ENCODE results near the gene SPEN.

Gene SPEN

DNA sequence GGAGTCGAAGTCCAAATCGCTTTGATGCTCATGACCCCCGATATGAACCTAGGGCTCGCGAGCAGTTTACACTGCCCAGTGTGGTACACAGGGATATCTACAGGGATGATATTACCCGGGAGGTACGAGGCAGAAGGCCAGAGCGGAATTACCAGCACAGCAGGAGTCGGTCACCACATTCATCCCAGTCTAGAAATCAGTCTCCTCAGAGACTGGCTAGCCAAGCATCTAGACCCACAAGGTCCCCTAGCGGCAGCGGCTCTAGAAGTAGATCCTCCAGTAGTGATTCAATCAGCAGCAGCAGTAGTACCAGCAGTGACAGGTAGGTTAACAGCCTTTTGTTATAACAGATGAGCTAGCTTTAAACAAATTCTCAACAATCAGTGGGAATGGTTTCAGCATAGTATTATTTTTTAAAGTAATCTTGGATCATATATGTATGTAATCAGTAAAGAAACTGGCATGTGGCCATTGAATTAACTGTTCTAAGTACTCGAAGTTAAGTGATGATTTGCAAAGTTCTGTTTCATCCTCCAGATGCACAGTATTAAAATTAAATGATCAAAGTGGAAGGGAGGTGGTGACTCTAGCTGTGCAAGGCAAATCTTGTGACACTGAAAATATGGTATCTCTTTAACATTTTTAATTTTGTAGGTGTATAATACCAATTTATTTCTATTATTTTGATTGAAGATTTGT is 29.0 kb downstream of the SPEN start (continued):
- TF ChIP-seq ZSCAN30 (tag by site-specific recombination; IDR thresholded peaks at IDR 0.05) (no peak; the same call in 1 of the 2 replicates), MYNN (tag by site-specific recombination; IDR thresholded peaks at IDR 0.05; ENCODE audit: borderline replicate concordance) (no peak), ZNF2 (tag by site-specific recombination; IDR thresholded peaks at IDR 0.05) (0 out of 2 replicates have a peak, but pooled peaks have one; percentile 22), ZBTB48 (tag by site-specific recombination; IDR thresholded peaks at IDR 0.05) (peak; percentile 79; the same call in 1 of the 2 replicates), MEIS1 (CRISPR knock-in tag; IDR thresholded peaks at IDR 0.05; ENCODE audit: borderline replicate concordance) (no peak), ZNF548 (tag by site-specific recombination; IDR thresholded peaks at IDR 0.05) (no peak), GLIS2 (tag by site-specific recombination; IDR thresholded peaks at IDR 0.05) (no peak), ZNF221 (tag by site-specific recombination; IDR thresholded peaks at IDR 0.05; ENCODE audit: borderline replicate concordance) (no peak), ZNF426 (tag by site-specific recombination; IDR thresholded peaks at IDR 0.05) (no peak), YY2 (tag by site-specific recombination; IDR thresholded peaks at IDR 0.05) (no peak), IKZF3 (tag by site-specific recombination; IDR thresholded peaks at IDR 0.05) (peak; percentile 78), ZNF24 (tag by site-specific recombination; IDR thresholded peaks at IDR 0.05) (peak; percentile 64; the same call in 1 of the 2 replicates), ZNF146 (tag by site-specific recombination; IDR thresholded peaks at IDR 0.05) (no peak), SETDB1 (IDR thresholded peaks at IDR 0.05; ENCODE audit: insufficient read length, low read length) (peak; percentile 47)
- TF ChIP-seq, protein P1, sequence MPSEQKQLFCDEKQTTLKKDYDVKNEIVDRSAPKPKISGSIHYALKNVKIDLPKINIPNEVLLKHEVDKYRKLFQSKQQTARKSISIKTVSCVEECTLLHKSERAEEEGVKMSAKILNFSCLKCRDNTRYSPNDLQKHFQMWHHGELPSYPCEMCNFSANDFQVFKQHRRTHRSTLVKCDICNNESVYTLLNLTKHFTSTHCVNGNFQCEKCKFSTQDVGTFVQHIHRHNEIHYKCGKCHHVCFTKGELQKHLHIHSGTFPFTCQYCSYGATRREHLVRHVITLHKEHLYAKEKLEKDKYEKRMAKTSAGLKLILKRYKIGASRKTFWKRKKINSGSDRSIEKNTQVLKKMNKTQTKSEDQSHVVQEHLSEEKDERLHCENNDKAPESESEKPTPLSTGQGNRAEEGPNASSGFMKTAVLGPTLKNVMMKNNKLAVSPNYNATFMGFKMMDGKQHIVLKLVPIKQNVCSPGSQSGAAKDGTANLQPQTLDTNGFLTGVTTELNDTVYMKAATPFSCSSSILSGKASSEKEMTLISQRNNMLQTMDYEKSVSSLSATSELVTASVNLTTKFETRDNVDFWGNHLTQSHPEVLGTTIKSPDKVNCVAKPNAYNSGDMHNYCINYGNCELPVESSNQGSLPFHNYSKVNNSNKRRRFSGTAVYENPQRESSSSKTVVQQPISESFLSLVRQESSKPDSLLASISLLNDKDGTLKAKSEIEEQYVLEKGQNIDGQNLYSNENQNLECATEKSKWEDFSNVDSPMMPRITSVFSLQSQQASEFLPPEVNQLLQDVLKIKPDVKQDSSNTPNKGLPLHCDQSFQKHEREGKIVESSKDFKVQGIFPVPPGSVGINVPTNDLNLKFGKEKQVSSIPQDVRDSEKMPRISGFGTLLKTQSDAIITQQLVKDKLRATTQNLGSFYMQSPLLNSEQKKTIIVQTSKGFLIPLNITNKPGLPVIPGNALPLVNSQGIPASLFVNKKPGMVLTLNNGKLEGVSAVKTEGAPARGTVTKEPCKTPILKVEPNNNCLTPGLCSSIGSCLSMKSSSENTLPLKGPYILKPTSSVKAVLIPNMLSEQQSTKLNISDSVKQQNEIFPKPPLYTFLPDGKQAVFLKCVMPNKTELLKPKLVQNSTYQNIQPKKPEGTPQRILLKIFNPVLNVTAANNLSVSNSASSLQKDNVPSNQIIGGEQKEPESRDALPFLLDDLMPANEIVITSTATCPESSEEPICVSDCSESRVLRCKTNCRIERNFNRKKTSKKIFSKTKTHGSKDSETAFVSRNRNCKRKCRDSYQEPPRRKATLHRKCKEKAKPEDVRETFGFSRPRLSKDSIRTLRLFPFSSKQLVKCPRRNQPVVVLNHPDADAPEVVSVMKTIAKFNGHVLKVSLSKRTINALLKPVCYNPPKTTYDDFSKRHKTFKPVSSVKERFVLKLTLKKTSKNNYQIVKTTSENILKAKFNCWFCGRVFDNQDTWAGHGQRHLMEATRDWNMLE (tag by site-specific recombination; conservative IDR thresholded peaks at IDR 0.05; ENCODE audit: low read depth): no peak
- TF ChIP-seq, protein P2, sequence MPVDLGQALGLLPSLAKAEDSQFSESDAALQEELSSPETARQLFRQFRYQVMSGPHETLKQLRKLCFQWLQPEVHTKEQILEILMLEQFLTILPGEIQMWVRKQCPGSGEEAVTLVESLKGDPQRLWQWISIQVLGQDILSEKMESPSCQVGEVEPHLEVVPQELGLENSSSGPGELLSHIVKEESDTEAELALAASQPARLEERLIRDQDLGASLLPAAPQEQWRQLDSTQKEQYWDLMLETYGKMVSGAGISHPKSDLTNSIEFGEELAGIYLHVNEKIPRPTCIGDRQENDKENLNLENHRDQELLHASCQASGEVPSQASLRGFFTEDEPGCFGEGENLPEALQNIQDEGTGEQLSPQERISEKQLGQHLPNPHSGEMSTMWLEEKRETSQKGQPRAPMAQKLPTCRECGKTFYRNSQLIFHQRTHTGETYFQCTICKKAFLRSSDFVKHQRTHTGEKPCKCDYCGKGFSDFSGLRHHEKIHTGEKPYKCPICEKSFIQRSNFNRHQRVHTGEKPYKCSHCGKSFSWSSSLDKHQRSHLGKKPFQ (tag by site-specific recombination; IDR thresholded peaks at IDR 0.05): peak; percentile 65; the same call in 1 of the 2 replicates
- TF ChIP-seq, protein P3, sequence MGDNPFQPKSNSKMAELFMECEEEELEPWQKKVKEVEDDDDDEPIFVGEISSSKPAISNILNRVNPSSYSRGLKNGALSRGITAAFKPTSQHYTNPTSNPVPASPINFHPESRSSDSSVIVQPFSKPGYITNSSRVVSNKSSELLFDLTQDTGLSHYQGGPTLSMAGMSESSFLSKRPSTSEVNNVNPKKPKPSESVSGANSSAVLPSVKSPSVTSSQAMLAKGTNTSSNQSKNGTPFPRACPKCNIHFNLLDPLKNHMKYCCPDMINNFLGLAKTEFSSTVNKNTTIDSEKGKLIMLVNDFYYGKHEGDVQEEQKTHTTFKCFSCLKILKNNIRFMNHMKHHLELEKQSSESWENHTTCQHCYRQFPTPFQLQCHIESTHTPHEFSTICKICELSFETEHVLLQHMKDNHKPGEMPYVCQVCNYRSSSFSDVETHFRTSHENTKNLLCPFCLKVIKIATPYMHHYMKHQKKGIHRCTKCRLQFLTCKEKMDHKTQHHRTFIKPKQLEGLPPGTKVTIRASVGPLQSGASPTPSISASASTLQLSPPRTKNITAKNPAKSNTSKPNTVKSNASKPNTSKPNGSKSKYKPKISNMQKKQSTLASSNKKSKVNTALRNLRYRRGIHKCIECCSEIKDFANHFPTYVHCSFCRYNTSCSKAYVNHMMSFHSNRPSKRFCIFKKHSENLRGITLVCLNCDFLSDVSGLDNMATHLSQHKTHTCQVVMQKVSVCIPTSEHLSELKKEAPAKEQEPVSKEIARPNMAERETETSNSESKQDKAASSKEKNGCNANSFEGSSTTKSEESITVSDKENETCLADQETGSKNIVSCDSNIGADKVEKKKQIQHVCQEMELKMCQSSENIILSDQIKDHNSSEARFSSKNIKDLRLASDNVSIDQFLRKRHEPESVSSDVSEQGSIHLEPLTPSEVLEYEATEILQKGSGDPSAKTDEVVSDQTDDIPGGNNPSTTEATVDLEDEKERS (tag by site-specific recombination; IDR thresholded peaks at IDR 0.05): no peak
- TF ChIP-seq, protein P4, sequence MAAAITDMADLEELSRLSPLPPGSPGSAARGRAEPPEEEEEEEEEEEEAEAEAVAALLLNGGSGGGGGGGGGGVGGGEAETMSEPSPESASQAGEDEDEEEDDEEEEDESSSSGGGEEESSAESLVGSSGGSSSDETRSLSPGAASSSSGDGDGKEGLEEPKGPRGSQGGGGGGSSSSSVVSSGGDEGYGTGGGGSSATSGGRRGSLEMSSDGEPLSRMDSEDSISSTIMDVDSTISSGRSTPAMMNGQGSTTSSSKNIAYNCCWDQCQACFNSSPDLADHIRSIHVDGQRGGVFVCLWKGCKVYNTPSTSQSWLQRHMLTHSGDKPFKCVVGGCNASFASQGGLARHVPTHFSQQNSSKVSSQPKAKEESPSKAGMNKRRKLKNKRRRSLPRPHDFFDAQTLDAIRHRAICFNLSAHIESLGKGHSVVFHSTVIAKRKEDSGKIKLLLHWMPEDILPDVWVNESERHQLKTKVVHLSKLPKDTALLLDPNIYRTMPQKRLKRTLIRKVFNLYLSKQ (tag by site-specific recombination; IDR thresholded peaks at IDR 0.05; ENCODE audit: borderline replicate concordance): no peak
- TF ChIP-seq, protein P5, sequence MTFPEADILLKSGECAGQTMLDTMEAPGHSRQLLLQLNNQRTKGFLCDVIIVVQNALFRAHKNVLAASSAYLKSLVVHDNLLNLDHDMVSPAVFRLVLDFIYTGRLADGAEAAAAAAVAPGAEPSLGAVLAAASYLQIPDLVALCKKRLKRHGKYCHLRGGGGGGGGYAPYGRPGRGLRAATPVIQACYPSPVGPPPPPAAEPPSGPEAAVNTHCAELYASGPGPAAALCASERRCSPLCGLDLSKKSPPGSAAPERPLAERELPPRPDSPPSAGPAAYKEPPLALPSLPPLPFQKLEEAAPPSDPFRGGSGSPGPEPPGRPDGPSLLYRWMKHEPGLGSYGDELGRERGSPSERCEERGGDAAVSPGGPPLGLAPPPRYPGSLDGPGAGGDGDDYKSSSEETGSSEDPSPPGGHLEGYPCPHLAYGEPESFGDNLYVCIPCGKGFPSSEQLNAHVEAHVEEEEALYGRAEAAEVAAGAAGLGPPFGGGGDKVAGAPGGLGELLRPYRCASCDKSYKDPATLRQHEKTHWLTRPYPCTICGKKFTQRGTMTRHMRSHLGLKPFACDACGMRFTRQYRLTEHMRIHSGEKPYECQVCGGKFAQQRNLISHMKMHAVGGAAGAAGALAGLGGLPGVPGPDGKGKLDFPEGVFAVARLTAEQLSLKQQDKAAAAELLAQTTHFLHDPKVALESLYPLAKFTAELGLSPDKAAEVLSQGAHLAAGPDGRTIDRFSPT (tag by site-specific recombination; IDR thresholded peaks at IDR 0.05): peak; percentile 70
- TF ChIP-seq, protein P6, sequence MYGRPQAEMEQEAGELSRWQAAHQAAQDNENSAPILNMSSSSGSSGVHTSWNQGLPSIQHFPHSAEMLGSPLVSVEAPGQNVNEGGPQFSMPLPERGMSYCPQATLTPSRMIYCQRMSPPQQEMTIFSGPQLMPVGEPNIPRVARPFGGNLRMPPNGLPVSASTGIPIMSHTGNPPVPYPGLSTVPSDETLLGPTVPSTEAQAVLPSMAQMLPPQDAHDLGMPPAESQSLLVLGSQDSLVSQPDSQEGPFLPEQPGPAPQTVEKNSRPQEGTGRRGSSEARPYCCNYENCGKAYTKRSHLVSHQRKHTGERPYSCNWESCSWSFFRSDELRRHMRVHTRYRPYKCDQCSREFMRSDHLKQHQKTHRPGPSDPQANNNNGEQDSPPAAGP (tag by site-specific recombination; IDR thresholded peaks at IDR 0.05): peak; percentile 24; the same call in 1 of the 2 replicates
- TF ChIP-seq, protein P7, sequence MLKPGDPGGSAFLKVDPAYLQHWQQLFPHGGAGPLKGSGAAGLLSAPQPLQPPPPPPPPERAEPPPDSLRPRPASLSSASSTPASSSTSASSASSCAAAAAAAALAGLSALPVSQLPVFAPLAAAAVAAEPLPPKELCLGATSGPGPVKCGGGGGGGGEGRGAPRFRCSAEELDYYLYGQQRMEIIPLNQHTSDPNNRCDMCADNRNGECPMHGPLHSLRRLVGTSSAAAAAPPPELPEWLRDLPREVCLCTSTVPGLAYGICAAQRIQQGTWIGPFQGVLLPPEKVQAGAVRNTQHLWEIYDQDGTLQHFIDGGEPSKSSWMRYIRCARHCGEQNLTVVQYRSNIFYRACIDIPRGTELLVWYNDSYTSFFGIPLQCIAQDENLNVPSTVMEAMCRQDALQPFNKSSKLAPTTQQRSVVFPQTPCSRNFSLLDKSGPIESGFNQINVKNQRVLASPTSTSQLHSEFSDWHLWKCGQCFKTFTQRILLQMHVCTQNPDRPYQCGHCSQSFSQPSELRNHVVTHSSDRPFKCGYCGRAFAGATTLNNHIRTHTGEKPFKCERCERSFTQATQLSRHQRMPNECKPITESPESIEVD (tag by site-specific recombination; IDR thresholded peaks at IDR 0.05): no peak
